ENCODE data around the gene CCDC187. TPM values are rescaled to one million over a fixed set of nuclear protein-coding genes. Genes with fewer than 3 reads are reported as not detected.

The CCDC187 gene
- total and polyA plus RNA-seq, 2 of the 4 experiments (the other 2 are of a cell fraction) = not detected

DNA sequence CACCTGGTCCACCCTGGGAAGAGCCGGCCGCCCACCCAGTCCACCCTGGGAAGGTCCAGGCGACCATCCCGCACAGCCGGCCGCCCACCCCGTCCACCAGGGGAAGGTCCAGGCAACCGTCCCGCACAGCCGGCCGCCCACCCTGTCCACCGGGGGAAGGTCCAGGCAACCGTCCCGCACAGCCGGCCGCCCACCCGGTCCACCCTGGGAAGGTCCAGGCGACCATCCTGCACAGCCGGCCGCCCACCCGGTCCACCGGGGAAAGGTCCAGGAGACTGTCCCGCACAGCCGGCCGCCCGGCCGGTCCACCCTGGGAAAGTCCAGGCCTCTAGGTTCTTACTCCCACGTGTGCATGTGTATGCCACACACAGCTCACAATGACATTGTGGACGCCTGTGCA lies 51.6 kb downstream of the CCDC187 start:
- in situ Hi-C loops (cut with MboI; ENCODE audit: low sequenced_read_pairs) = no loop called here
- Histone ChIP-seq H3K9me1 (ENCODE audit: insufficient read depth, low read length) (no peaks in the 10 kb centered on the region), H3K18ac (ENCODE audit: low read depth, low read length) (no peak overlapping the region), H3K4me2 (ENCODE audit: low read depth, low read length) (no peak overlapping the region), H3K27ac (ENCODE audit: insufficient read depth, low read length) (no peak overlapping the region), H3K14ac (replicated peaks; ENCODE audit: low read depth, low read length) (no peak overlapping the region), H3K4me1 (ENCODE audit: control insufficient read depth, insufficient read depth, low read length) (peaks cover 5% of the 10 kb centered on the region), H4K5ac (ENCODE audit: low read depth, low read length) (no peak overlapping the region), H3K27me3 (ENCODE audit: control insufficient read depth, insufficient read depth, low read length) (peaks cover 43% of the 10 kb centered on the region), H3K56ac (ENCODE audit: extremely low read depth, insufficient read depth, low read length) (no peak overlapping the region), H2BK20ac (ENCODE audit: low read depth, low read length) (no peak overlapping the region), H4K20me1 (ENCODE audit: insufficient read depth, low read length) (no peaks in the 10 kb centered on the region), H3K4ac (ENCODE audit: low read depth, low read length) (no peak overlapping the region), H2AK5ac (ENCODE audit: low read depth, low read length) (no peak overlapping the region), H2BK15ac (ENCODE audit: low read depth, low read length) (no peak overlapping the region), H3K79me1 (ENCODE audit: low read depth in 1 of 2, low read length in 2 of 2) (no peaks in the 10 kb centered on the region), H3K23ac (ENCODE audit: low read depth, low read length) (no peak overlapping the region), H2AK9ac (replicated peaks; ENCODE audit: low read depth, low read length, poor library complexity) (no peak overlapping the region), H2AFZ (replicated peaks; ENCODE audit: low read length, poor library complexity) (no peak overlapping the region), H3K36me3 (ENCODE audit: control insufficient read depth, insufficient read depth, low read length) (no peaks in the 10 kb centered on the region), H4K91ac (ENCODE audit: insufficient read depth, low read depth, low read length) (no peak overlapping the region), H2BK5ac (ENCODE audit: low read depth, low read length, poor library complexity, severe bottlenecking) (no peak overlapping the region), H2BK120ac (ENCODE audit: low read depth, low read length) (no peak overlapping the region), H3K4me3 (ENCODE audit: insufficient read depth, low read depth, low read length) (no peak overlapping the region), H3K9ac (ENCODE audit: low read depth, low read length) (no peak overlapping the region), H3K9me3 (ENCODE audit: control insufficient read depth, insufficient read depth, low read length) (no peaks in the 10 kb centered on the region), H4K8ac (ENCODE audit: low read depth in 2 of 2, low read length in 2 of 2) (no peak overlapping the region)
- ChIA-PET POLR2A (ENCODE audit: unreplicated experiment) (no interaction called here), CTCF (no interaction called here)
- DNase-seq (no peak), ATAC-seq (ENCODE audit: low read depth) (no peak)
- dilution Hi-C loops (cut with HindIII; ENCODE audit: low sequenced_read_pairs, unreplicated experiment) = no loop called here
- BruUV-seq (replicated peaks) = no TSS peak
- no peak for TF ChIP-seq BHLHE40 (IDR thresholded peaks at IDR 0.05; ENCODE audit: low read depth, low read length)
- whole genome bisulfite sequencing, 2 experiments (ENCODE audit: extremely low coverage in 2 of 2, insufficient read length in 1 of 2) = 87% methylated on average over 13 of the region's 29 CpGs; no CpG with 5 or more reads in 1 of the 2 experiments
- intact Hi-C loops (cut with micrococcal nuclease) = no loop called here
